AG09309 (cell line): ENCODE results near the gene PIAS4.

Source experiments
- DNase-seq: peaks from one replicate; pipeline ENCODE4 v3.0.0-alpha.2; 2010; ENCODE audit warnings: low read depth
- H3K4me3 ChIP-seq: 2 replicates; pipeline ENCODE4 v1.5.1; 2011; ENCODE audit warnings: mild to moderate bottlenecking, low read depth, low read length, moderate library complexity; ENCODE audit not compliant: control insufficient read depth
- TF ChIP-seq, protein P1 (sequence below): IDR thresholded peaks from 2 replicates; pipeline ENCODE4 v1.5.1; 2011; ENCODE audit warnings: mild to moderate bottlenecking, low read depth, low read length, inconsistent platforms; ENCODE audit not compliant: insufficient read depth, control insufficient read depth; ENCODE audit errors: missing control alignments

Gene PIAS4

DNA sequence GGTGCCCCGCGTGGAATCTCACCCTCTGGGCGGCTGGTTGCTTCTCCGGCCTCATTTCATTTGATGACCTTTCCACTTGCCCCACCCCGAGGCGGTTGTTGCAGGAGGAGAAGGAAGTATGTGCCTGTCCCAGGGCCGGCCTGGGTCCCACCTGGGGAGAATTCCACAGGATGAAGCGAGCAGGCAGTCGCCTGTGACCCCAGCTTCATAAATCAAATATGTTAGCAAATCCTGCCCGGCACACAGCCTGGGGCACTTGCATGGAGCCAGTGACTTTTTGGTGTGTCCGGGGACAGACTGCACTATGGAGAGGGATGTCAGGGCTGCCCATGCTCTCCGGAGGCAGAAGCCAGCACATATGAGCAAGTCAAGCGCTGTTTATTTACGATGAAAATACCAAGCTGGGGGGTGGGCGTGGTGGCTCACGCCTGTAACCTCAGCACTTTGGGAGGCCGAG lies 78.9 kb downstream of the PIAS4 start:
- H3K4me3 ChIP-seq: no peak overlapping the region
- TF ChIP-seq, protein P1, sequence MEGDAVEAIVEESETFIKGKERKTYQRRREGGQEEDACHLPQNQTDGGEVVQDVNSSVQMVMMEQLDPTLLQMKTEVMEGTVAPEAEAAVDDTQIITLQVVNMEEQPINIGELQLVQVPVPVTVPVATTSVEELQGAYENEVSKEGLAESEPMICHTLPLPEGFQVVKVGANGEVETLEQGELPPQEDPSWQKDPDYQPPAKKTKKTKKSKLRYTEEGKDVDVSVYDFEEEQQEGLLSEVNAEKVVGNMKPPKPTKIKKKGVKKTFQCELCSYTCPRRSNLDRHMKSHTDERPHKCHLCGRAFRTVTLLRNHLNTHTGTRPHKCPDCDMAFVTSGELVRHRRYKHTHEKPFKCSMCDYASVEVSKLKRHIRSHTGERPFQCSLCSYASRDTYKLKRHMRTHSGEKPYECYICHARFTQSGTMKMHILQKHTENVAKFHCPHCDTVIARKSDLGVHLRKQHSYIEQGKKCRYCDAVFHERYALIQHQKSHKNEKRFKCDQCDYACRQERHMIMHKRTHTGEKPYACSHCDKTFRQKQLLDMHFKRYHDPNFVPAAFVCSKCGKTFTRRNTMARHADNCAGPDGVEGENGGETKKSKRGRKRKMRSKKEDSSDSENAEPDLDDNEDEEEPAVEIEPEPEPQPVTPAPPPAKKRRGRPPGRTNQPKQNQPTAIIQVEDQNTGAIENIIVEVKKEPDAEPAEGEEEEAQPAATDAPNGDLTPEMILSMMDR: no peak
- DNase-seq: no peak

- DNase-seq: no peak
- TF ChIP-seq, protein P1: no peak
- no peak overlapping the region for H3K4me3 ChIP-seq
Measured at GRCh38 chr19:4087787-4088679, 80.5 kb downstream of the PIAS4 start.

DNA sequence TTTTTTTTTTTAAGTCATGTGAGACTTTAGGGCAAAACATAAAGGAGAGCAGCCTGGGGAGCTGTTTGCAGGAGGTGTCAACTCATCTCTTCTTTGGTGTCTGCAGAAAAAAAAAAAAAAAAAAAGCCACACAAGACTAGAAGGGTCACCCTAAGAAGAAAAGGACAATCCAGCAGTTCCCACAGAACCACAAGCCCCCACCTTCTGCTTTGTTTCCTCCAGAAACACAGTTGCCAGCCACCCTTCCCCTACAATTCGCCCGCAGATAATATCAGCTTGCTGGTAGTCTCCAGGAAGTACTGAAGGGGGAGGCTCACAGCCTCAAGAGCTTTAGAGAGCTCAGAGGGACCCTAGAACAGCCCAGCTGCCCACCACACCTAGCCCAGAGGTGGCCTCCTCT lies 81.4 kb downstream of the PIAS4 start:
- TF ChIP-seq, protein P1: no peak
- no peak for DNase-seq
- no peak overlapping the region for H3K4me3 ChIP-seq
